MM.1S (cell line): ENCODE results near the gene PTPRE.

Source experiments
- DNase-seq: peaks from one replicate; pipeline ENCODE4 v3.0.0-alpha.2; 2015
- H2AFZ ChIP-seq: fragments of 300-600 bp; sonication (generic); 2 replicates; pipeline ENCODE4 v1.6.0; 2016; ENCODE audit warnings: antibody characterized with exemption, low read length
- H3F3A ChIP-seq: fragments of 300-600 bp; sonication (generic); 2 replicates; pipeline ENCODE4 v1.6.1; 2016; ENCODE audit warnings: mild to moderate bottlenecking, antibody characterized with exemption, low read length, moderate library complexity, mixed read lengths; ENCODE audit not compliant: insufficient read depth
- H3K27ac ChIP-seq: fragments of 300-600 bp; sonication (generic); 2 replicates; pipeline ENCODE4 v1.5.1; 2016; ENCODE audit warnings: mild to moderate bottlenecking, low read length
- H3K27me3 ChIP-seq: fragments of 300-600 bp; sonication (generic); replicated peaks from 2 replicates; pipeline ENCODE4 v1.6.0; 2016; ENCODE audit warnings: low read length; ENCODE audit not compliant: insufficient read depth
- H3K36me3 ChIP-seq: fragments of 300-600 bp; sonication (generic); replicated peaks from 2 replicates; pipeline ENCODE4 v1.6.1; 2016; ENCODE audit warnings: mild to moderate bottlenecking, low read length, mixed read lengths; ENCODE audit not compliant: insufficient read depth
- H3K4me1 ChIP-seq: fragments of 300-600 bp; sonication (generic); 2 replicates; pipeline ENCODE4 v1.6.1; 2016; ENCODE audit warnings: low read length, mixed read lengths
- H3K4me2 ChIP-seq: fragments of 300-600 bp; sonication (generic); 2 replicates; pipeline ENCODE4 v1.6.0; 2016; ENCODE audit warnings: low read depth, low read length
- H3K4me3 ChIP-seq: fragments of 300-600 bp; sonication (generic); 2 replicates; pipeline ENCODE4 v1.5.1; 2016; ENCODE audit warnings: low read length, mixed read lengths
- H3K79me2 ChIP-seq: fragments of 300-600 bp; sonication (generic); 2 replicates; pipeline ENCODE4 v1.6.1; 2016; ENCODE audit warnings: mixed run types, low read length, mixed read lengths
- H3K9ac ChIP-seq: fragments of 300-600 bp; sonication (generic); 2 replicates; pipeline ENCODE4 v1.6.1; 2016; ENCODE audit warnings: low read length, mixed read lengths
- H3K9me2 ChIP-seq: fragments of 300-600 bp; sonication (generic); replicated peaks from 2 replicates; pipeline ENCODE4 v1.6.1; 2016; ENCODE audit warnings: mild to moderate bottlenecking, low read length, mixed read lengths; ENCODE audit not compliant: insufficient read depth
- H3K9me3 ChIP-seq: fragments of 300-600 bp; sonication (generic); replicated peaks from 2 replicates; pipeline ENCODE4 v1.6.1; 2016; ENCODE audit warnings: mild to moderate bottlenecking, low read length, mixed read lengths; ENCODE audit not compliant: insufficient read depth
- H4K20me1 ChIP-seq: fragments of 300-600 bp; sonication (generic); 2 replicates; pipeline ENCODE4 v1.6.1; 2016; ENCODE audit warnings: mild to moderate bottlenecking, low read length, moderate library complexity, mixed read lengths; ENCODE audit not compliant: insufficient read depth
- EZH2 ChIP-seq: fragments of 300-600 bp; sonication (generic); optimal IDR thresholded peaks from 2 replicates; pipeline ENCODE3; 2017; ENCODE audit warnings: low read depth, mild to moderate bottlenecking, antibody characterized with exemption, low read length, mixed read lengths
- EZH2phosphoT487 ChIP-seq: fragments of 300-600 bp; sonication (generic); IDR thresholded peaks from 2 replicates; pipeline ENCODE4 v1.6.1; 2018; ENCODE audit warnings: antibody characterized with exemption, low read length
- TF ChIP-seq, protein P1 (sequence below): fragments of 300-600 bp; sonication (generic); IDR thresholded peaks from 2 replicates; pipeline ENCODE4 v1.5.1; 2016; ENCODE audit warnings: antibody characterized with exemption, low read length, mixed read lengths

The PTPRE gene

DNA sequence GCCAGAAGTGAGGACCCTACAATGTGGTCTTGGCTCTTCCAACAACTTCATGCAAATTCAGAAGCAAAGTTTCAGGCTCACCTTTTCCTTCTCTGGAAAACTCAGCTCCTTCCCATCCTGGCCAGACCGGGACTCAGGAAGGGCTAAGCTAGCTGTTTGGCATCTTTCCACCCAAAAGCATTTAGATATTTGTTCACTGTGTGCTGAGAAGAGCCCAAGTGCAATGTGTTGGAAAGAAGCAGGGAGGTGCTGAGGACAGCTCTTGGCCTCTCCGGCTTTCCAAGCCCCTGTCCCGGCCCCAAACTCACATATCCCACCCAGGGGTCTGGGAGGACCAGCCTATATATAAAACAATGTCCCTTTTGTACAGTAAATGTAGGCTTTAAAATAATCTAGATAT is 174.8 kb downstream of the PTPRE start:
- no peaks in the 10 kb centered on the region for H4K20me1 ChIP-seq
- no peak overlapping the region for H3K4me3 ChIP-seq
- peak overlapping the region; percentile 4; the same call in 1 of the 2 replicates for H3K9ac ChIP-seq
- H3K79me2 ChIP-seq = no peaks in the 10 kb centered on the region
- no peaks in the 10 kb centered on the region for H3K9me3 ChIP-seq
- H3K4me1 ChIP-seq = peaks cover 52% of the 10 kb centered on the region
- no peaks in the 10 kb centered on the region for H3K27me3 ChIP-seq
- no peak for TF ChIP-seq EZH2phosphoT487
- no peak for TF ChIP-seq EZH2
- TF ChIP-seq, protein P1, sequence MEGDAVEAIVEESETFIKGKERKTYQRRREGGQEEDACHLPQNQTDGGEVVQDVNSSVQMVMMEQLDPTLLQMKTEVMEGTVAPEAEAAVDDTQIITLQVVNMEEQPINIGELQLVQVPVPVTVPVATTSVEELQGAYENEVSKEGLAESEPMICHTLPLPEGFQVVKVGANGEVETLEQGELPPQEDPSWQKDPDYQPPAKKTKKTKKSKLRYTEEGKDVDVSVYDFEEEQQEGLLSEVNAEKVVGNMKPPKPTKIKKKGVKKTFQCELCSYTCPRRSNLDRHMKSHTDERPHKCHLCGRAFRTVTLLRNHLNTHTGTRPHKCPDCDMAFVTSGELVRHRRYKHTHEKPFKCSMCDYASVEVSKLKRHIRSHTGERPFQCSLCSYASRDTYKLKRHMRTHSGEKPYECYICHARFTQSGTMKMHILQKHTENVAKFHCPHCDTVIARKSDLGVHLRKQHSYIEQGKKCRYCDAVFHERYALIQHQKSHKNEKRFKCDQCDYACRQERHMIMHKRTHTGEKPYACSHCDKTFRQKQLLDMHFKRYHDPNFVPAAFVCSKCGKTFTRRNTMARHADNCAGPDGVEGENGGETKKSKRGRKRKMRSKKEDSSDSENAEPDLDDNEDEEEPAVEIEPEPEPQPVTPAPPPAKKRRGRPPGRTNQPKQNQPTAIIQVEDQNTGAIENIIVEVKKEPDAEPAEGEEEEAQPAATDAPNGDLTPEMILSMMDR = no peak
- no peaks in the 10 kb centered on the region for H3K9me2 ChIP-seq
- DNase-seq = no peak
- H3K36me3 ChIP-seq = no peaks in the 10 kb centered on the region
- peaks cover 38% of the 10 kb centered on the region for H3F3A ChIP-seq
- H3K4me2 ChIP-seq = no peak overlapping the region
- H2AFZ ChIP-seq = no peak overlapping the region
- peak overlapping the region; percentile 89 for H3K27ac ChIP-seq

DNA sequence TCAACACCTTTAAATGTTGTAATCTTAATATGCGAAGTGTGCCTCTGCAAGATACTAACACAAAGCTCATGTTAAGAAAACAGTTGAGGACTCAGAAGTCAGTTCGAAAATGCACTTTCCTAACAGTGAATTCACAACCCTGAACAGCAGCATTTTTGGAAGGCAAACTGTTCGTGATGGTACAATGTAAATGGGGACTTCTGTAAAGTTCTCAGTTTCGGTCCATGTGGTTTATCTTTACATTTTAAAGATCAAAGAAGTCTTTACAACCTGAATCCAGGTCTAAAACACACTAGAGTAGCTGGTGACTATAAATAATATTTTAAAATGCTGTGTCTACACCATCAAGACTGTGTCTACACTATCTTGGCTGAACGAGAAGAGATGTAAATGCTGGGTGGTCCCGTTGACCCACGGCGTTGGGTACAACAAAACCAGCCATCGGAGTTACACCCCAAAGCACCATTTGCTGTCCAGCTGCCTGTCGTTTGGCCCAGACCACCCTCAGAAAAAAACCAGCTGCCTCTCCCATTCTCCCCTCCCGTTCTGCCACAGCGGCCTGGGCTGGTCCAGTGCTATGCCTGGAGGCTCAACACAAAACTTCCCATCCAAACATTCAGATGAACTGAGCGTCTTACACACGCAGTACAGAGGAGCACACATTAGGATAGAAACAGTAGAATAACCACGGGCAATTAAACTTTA is 176.4 kb downstream of the PTPRE start:
- no peaks in the 10 kb centered on the region for H3K9me2 ChIP-seq
- H3K36me3 ChIP-seq = no peaks in the 10 kb centered on the region
- TF ChIP-seq EZH2phosphoT487 = no peak
- no peak for TF ChIP-seq EZH2
- TF ChIP-seq, protein P1 = no peak

DNA sequence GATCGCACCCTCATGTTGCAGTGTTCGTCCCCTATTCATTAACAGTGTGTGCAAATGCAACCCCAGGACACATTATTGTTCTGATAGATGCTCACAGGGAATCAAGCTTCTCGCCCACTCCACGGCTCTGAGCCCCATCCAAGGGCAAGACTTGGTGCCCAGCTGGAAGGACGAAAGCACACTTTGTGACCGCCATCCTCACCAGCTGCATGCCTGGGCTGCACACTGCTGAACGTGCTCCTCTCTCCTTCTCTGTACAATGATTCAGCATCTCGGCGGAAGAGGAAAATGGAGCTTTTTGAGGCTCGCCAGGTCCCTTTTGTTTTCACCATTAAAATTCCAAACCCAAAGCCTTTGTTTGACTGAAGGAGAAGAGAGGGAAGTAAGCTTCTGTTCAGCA is 177.5 kb downstream of the PTPRE start:
- Histone ChIP-seq H3K9me3 (no peaks in the 10 kb centered on the region), H3K4me1 (peaks cover 67% of the 10 kb centered on the region), H3K4me3 (no peak overlapping the region), H3K79me2 (no peaks in the 10 kb centered on the region), H3K9me2 (no peaks in the 10 kb centered on the region), H4K20me1 (no peaks in the 10 kb centered on the region), H3K36me3 (no peaks in the 10 kb centered on the region), H2AFZ (no peak overlapping the region), H3K9ac (no peak overlapping the region), H3K27me3 (no peaks in the 10 kb centered on the region), H3K4me2 (no peak overlapping the region), H3K27ac (no peak overlapping the region), H3F3A (peaks cover 38% of the 10 kb centered on the region)
- DNase-seq = no peak
- TF ChIP-seq EZH2 (no peak), EZH2phosphoT487 (no peak)
- TF ChIP-seq, protein P1 = no peak

More for the DNA sequence above, 176.4 kb downstream of the PTPRE start:
- Histone ChIP-seq H3K4me1 (peaks cover 65% of the 10 kb centered on the region), H3K27ac (peak overlapping the region; percentile 89), H3F3A (peaks cover 38% of the 10 kb centered on the region), H3K9me3 (no peaks in the 10 kb centered on the region), H4K20me1 (no peaks in the 10 kb centered on the region), H2AFZ (no peak overlapping the region), H3K4me3 (no peak overlapping the region), H3K79me2 (no peaks in the 10 kb centered on the region), H3K27me3 (no peaks in the 10 kb centered on the region), H3K9ac (no peak overlapping the region), H3K4me2 (peak overlapping the region; percentile 56)
- peak; percentile 92 for DNase-seq
